Activated CD4-positive, alpha-beta T cell treated with anti-CD3 and anti-CD28 coated beads, Interleukin-2, Interleukin-4, amounts not matched to agents 100 ng/mL and 50 ng/mL, durations not matched to agents 16 hours and 8 hours (primary cell): Measurements from ENCODE around the gene TEX10.
A peak's percentile ranks its signal among the peaks of the same experiment; 100 is the strongest.
"Not testable (repeated sequence)": the region's sequence is repeated elsewhere in the genome, so short reads cannot be mapped to it uniquely, and the experiment has no call there.

Experiments
- DNase-seq: peaks from one replicate; pipeline ENCODE4 v3.0.0-alpha.2; 2020; ENCODE audit warnings: low spot score

The TEX10 gene

GRCh38 chr9:100346836-100347235 is 5.9 kb downstream of the TEX10 start:
- no peak for DNase-seq

GRCh38 chr9:100341889-100342288 is 10.9 kb downstream of the TEX10 start:
- DNase-seq = no peak

GRCh38 chr9:100340224-100340623 is 12.5 kb downstream of the TEX10 start:
- DNase-seq = no peak

- DNase-seq = not testable (repeated sequence)
Observed at GRCh38 chr9:100338736-100339135, 14.0 kb downstream of the TEX10 start.

- DNase-seq = peak; percentile 17
Observed at GRCh38 chr9:100324594-100325200, 28.0 kb downstream of the TEX10 start.

GRCh38 chr9:100322954-100323536 is 29.7 kb downstream of the TEX10 start:
- peak; percentile 22 for DNase-seq

- no peak for DNase-seq
Observed at GRCh38 chr9:100317706-100318105, 35.0 kb downstream of the TEX10 start.

- no peak for DNase-seq
Observed at GRCh38 chr9:100315561-100315960, 37.2 kb downstream of the TEX10 start.

GRCh38 chr9:100309992-100310391 is 42.8 kb downstream of the TEX10 start:
- no peak for DNase-seq

- no peak for DNase-seq
Observed at GRCh38 chr9:100308965-100309564, 43.7 kb downstream of the TEX10 start.

- no peak for DNase-seq
Observed at GRCh38 chr9:100307080-100307479, 45.7 kb downstream of the TEX10 start.

- DNase-seq = no peak
Observed at GRCh38 chr9:100306283-100306682, 46.5 kb downstream of the TEX10 start.

- DNase-seq = no peak
Observed at GRCh38 chr9:100303747-100304146, 49.0 kb downstream of the TEX10 start.

GRCh38 chr9:100298378-100298777 is 54.4 kb downstream of the TEX10 start:
- no peak for DNase-seq

GRCh38 chr9:100296407-100296806 is 56.3 kb downstream of the TEX10 start:
- no peak for DNase-seq

GRCh38 chr9:100295240-100295639 is 57.5 kb downstream of the TEX10 start:
- DNase-seq = no peak

GRCh38 chr9:100294806-100295205 is 57.9 kb downstream of the TEX10 start:
- DNase-seq = no peak

- DNase-seq = no peak
Observed at GRCh38 chr9:100294341-100294740, 58.4 kb downstream of the TEX10 start.

- no peak for DNase-seq
Observed at GRCh38 chr9:100292414-100292813, 60.3 kb downstream of the TEX10 start.

GRCh38 chr9:100290714-100291113 is 62.0 kb downstream of the TEX10 start:
- DNase-seq = no peak

GRCh38 chr9:100287186-100287585 is 65.6 kb downstream of the TEX10 start:
- DNase-seq = no peak

- no peak for DNase-seq
Observed at GRCh38 chr9:100286257-100286656, 66.5 kb downstream of the TEX10 start.

- DNase-seq = no peak
Observed at GRCh38 chr9:100285601-100286000, 67.1 kb downstream of the TEX10 start.

- no peak for DNase-seq
Observed at GRCh38 chr9:100285080-100285479, 67.7 kb downstream of the TEX10 start.
